AG04449 (cell line): ENCODE results near the gene KCNH8.

Source experiments
- CTCF ChIA-PET: fragments of 350-600 bp; formaldehyde crosslinking; extraction: SDS; loops from one replicate; lab custom pipeline; 2021; ENCODE audit warnings: antibody characterized with exemption; lab: Yijun Ruan, JAX
- POLR2A ChIA-PET: fragments of 400-600, 350-600 bp; formaldehyde crosslinking; extraction: SDS; loops from one replicate; lab custom pipeline; 2020; ENCODE audit warnings: antibody characterized with exemption, inconsistent platforms; lab: Yijun Ruan, JAX
- DNase-seq: peaks from one replicate; pipeline ENCODE4 v3.0.0-alpha.2; 2010; ENCODE audit warnings: low read depth, low spot score
- H3K4me3 ChIP-seq: 2 replicates; pipeline ENCODE4 v1.5.1; 2011; ENCODE audit warnings: low read depth, mild to moderate bottlenecking, control low read depth, low read length
- CTCF ChIP-seq: IDR thresholded peaks from one replicate; pipeline ENCODE4 v1.5.1; 2011; ENCODE audit warnings: mild to moderate bottlenecking, moderate library complexity, low read length, control low read depth, inconsistent platforms; ENCODE audit not compliant: insufficient read depth; ENCODE audit errors: missing control alignments

Gene KCNH8

GRCh38 chr3:19107719-19108118, 40.6 kb upstream of the KCNH8 start:
- POLR2A ChIA-PET = no interaction called here

GRCh38 chr3:19110335-19110895, 37.9 kb upstream of the KCNH8 start:
- ChIA-PET POLR2A (no interaction called here), CTCF (no interaction called here)
- TF ChIP-seq CTCF = no peak
- H3K4me3 ChIP-seq = no peak overlapping the region
- DNase-seq = no peak

More at GRCh38 chr3:19107719-19108118, 40.6 kb upstream of the KCNH8 start:
- CTCF ChIA-PET = no interaction called here
- no peak overlapping the region for H3K4me3 ChIP-seq
- no peak for TF ChIP-seq CTCF
- DNase-seq = no peak

GRCh38 chr3:19114461-19114860, 33.8 kb upstream of the KCNH8 start:
- no peak overlapping the region for H3K4me3 ChIP-seq
- POLR2A ChIA-PET = no interaction called here
- no peak for DNase-seq
- TF ChIP-seq CTCF = no peak
- CTCF ChIA-PET = no interaction called here

GRCh38 chr3:19116239-19116638, 32.1 kb upstream of the KCNH8 start:
- ChIA-PET POLR2A (no interaction called here), CTCF (no interaction called here)
- no peak overlapping the region for H3K4me3 ChIP-seq
- no peak for DNase-seq
- no peak for TF ChIP-seq CTCF

GRCh38 chr3:19124752-19125151, 23.6 kb upstream of the KCNH8 start:
- ChIA-PET POLR2A (no interaction called here), CTCF (no interaction called here)
- H3K4me3 ChIP-seq = no peak overlapping the region
- no peak for DNase-seq
- no peak for TF ChIP-seq CTCF

GRCh38 chr3:19139863-19140262, 8.4 kb upstream of the KCNH8 start:
- no peak for TF ChIP-seq CTCF
- CTCF ChIA-PET = no interaction called here
- POLR2A ChIA-PET = no interaction called here
- H3K4me3 ChIP-seq = no peak overlapping the region
- no peak for DNase-seq
